Globus pallidus (tissue), 1 donor: ENCODE measurements around the gene SH3PXD2B.

Experiments
- DNase-seq: peaks from one replicate; pipeline ENCODE4 v3.0.0-alpha.2; 2015; ENCODE audit warnings: low spot score

The SH3PXD2B gene

DNA sequence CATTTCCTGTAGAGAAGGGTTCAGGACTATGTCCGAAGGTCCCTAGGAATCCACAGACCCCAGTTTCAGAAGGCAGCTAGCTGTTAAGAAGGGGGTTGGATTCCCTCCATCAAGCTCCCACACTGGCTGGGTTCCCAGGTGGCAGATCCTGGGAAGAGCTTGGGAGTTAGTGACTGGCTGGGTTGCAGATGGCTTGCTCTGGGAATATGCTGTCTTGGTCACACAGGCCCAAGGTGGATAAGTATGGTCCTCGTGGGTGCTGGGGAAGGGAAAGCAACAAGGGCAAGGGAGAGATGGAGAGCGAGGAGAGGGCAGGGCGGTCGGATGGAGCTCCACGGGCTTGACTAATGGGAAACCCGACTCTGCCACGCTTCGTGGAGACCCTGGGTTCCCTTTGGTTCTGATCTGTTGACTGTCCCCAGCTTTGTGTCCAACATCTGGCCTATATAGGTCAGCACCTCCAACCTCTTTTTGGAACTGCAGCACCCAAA is 17.4 kb downstream of the SH3PXD2B start:
- no peak for DNase-seq

- no peak for DNase-seq
Observed at GRCh38 chr5:172436078-172436878, 18.0 kb downstream of the SH3PXD2B start.

DNA sequence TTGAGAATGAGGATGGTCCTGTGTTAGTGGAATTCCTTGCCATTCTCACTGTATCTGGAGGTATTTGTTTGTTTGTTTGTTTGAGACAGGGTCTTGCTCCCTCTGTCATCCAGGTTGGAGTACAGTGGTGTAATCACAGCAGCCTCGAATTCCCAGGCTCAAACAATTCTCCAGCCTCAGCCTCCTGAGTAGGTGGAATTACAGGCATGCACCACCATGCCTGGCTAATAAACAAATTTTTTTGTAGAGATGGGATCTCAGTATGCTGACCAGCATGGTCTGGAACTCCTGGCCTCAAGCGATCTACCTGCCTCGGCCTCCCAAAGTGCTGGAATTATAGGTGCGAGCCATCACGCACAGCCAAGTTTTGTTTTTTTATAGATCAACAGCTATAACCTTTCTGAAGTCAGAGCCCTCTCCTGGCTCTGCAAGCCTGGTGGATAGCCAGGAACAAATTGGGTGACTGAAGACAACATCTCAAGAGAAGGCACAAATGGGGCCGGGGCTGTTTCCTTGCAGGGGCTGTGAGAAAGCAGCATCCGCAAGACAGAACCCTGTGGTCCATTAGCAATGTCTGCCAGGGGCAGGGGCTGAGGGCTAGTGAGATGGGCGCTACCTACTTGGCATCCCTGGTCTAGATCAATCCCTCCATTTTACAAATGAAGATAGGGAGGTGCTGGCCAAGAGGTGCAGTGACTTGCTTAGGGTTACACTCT is 18.8 kb downstream of the SH3PXD2B start:
- DNase-seq: no peak

DNA sequence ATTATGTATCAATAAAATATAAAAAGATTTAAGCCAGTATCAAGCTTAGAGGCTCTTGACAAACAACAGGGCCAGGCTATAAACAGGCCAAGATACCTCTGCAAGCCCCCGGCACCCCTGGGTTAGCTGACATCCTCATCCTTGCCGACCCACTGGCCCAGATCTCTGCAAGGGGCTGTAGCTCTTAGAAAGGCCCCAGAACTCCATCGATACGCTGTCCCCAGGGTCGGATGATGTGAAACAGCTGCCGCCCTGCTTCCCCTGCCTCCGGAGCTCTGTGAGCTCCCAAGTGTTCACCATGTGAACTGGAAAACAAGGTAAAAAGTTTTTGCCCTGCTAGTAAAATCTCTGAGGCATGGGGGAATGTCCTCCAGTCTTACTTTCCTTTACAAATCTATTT is 20.1 kb downstream of the SH3PXD2B start:
- DNase-seq: no peak

DNA sequence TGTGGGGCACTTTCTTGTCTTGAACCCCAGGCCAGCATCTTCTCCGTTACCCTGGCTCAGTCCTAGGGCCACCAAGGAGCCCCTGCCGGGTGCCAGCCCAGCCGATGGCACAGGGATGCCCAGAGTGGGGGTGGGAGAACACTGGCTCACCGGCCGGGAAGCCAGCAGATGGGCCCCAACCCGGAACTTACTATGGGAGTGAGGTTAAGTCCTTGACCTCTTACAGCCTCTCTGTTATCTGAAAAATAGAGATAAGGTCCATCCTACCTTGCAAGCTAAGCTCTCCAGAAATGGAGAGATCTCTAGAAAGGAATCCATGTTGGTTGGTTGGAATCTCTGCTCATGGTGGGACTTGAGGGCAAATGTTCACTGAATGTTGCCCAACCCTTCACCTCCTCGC is 20.8 kb downstream of the SH3PXD2B start:
- DNase-seq: no peak

DNA sequence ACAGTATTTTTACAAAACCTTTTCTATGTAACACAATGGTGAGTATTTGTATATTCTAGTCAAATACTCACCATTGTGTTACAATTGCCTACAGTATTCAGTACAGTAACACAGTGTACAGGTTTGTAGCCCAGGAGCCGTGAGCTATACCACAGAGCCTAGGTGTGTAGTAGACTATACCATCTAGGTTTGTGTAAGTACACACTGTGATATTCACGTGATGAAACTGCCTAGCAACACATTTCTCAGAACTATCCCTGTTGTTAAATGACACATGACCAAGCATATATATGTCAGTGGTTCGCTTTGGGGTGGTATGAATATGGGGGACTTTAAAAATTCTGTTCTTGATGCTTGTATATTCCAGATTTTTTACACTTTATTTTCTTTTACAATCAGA is 21.3 kb downstream of the SH3PXD2B start:
- DNase-seq: no peak

DNA sequence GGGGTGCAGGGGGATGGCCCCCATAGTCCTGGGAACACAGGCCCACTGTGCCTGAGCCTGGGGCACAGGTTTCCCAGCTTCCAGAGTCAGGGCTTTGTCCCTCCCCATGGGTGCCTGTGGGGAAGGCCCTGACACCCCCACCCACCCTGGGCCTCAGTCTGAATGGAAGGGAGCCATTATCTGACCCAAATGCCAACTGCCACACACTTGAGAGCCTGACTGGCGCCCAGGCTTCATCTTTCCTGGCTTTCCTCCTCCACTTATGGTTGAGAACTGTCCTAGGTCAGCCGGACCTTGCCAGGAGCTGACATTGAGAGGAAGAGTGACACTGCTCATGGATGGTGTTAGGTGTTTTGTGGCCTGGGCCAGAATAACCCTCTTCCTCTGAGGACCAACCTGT is 24.0 kb downstream of the SH3PXD2B start:
- DNase-seq: no peak

- no peak for DNase-seq
Observed at GRCh38 chr5:172429201-172429940, 25.0 kb downstream of the SH3PXD2B start.

GRCh38 chr5:172428224-172429166 is 25.8 kb downstream of the SH3PXD2B start:
- DNase-seq: no peak

- no peak for DNase-seq
Observed at GRCh38 chr5:172427202-172427601, 27.1 kb downstream of the SH3PXD2B start.

DNA sequence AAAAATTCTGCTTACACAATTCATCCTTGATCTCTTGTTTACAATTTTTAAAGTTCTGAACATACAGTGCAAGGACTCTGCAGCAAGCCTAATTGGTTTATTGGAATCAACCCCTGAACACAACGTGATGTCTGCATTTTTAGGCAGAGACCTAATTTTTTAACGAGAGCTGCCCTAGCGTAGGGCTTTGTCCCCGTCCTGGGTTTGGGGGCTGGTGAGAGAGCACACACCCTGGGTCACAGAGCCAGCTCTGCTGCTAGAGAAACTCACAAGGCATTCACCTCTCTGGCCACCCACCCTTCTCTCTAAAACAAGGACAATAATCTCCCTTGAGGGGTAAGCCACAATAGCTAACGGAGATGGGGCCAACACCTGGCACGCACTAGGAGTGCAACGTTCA is 28.2 kb downstream of the SH3PXD2B start:
- no peak for DNase-seq

DNA sequence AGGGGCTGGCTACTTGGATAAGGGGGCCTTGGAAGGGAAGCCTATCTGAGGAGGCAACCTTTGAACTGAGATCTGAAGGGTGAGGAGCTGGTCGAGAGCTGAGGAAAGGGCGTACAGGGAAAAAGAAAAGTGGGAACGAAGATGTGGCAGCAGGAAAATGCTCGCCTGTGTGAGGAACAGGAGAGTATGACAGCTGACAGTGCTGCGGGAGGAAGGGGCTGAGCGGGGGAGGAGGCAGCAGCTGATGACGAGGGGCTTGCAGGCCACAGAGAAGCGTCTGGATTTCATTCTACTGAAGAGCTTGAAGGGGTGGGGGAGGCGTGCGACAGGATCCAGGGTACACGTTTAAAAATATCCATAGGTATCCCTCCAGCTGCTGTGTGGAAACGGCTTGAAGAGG is 28.9 kb downstream of the SH3PXD2B start:
- no peak for DNase-seq

GRCh38 chr5:172424808-172425207 is 29.5 kb downstream of the SH3PXD2B start:
- no peak for DNase-seq

GRCh38 chr5:172424111-172424490 is 30.2 kb downstream of the SH3PXD2B start:
- DNase-seq: no peak

DNA sequence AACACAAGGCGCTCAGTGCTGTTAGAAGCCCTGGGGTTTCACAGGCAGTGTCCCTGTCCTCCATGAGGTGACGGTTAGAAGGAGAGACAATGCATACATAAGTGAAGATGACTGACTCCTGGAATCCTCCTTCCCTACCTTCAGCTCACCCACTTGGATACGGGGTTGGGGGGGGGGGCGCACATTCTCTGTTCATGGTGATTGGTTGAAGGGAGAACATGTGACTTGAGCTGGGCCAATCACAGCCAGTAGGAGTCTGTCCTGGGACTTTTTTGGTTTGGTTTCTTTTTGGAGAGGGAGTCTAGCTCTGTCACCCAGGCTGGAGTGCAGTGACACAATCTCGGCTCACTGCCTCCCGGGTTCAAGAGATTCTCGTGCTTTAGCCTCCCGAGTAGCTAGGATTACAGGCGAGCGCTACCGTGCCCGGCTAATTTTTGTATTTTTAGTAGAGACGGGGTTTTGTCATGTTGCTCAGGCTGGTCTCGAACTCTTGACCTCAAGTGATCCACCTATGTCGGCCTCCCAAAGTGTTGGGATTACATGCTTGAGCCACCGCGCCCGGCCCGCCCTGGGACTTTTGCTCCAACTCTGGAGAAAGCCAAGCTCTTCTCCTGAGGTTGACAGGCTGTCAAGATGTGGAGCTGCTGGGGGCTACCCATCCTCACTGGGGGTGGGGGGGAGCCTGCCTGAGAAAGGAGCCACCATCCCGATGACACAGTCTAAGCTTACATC is 30.8 kb downstream of the SH3PXD2B start:
- DNase-seq: no peak

- DNase-seq: no peak
Observed at GRCh38 chr5:172422255-172422654, 32.1 kb downstream of the SH3PXD2B start.

GRCh38 chr5:172421020-172421419 is 33.3 kb downstream of the SH3PXD2B start:
- DNase-seq: no peak

DNA sequence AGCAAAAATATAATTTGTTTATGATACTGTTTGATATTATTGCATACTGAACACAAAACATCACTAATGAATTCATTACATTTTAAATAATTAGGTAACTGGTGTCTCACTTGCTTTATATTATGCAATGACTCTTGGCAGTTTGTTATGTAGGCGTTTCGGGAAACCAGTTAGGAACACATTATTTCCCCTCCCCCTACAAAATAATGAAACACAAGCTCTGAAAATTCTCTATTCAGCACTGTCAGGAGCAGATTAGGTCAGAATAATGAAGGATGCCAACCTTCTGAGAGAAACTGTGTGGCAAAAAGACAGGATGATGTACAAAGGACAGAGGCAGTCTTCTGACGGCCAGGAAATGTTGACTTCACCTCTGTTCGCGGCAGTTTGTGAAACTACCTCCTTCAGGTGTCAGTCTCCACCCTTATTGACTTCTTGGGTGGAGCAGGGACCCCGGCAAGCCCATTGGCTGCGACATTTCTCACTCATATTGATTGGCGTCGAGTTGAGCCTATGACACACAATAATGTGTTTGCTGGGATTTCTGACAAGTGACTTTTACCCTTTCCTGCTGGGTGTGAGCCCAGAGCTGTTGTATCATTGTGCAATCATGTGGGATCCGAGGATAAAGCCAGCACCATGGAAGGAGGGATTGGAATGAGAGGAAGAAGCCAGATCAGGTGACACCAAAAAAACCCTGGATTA is 33.9 kb downstream of the SH3PXD2B start:
- DNase-seq: peak; percentile 92

DNA sequence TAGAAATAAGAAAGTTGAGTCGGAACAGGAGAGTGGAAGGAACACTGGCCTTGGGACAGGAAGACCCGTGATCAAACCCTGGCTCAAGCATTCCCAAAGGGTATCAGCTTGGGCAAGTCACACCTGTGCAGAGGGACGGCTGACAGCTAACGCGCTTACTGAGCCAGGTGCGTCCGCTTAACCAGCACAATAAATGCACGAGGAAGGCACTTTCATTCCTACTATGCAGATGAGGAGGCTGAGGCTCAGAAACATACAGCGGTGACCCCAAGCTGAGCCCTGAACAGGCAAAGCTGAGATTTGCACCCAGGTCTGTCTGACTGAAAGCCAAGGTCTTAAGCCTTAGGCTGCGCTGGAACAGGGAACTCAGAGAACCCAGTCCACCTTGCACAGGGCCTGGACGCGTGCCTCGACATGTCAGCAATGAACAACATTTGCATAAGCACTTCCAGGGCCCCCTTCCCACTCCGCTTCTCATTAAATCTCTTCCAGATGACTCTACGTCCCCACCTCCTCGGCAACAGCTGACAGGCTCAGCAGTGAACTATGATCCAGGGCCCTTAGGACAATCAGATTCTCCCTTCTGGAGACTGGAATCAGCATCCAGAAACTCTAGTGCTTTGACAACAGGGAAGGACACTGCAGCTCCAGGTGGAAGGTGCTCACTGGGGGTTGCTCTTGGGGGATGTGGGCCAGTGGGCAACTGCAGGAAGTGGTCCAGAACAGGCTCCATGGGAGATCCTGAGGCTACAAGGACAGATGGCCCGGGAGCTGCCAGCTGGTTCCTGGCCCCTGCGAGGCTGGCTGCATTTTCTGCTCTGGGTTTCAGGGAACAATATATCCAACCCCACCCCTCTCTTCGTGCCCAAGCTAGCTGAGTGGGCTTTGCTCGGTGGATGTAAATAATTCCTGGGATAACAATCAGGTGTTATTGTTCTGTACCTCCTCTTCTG is 35.2 kb downstream of the SH3PXD2B start:
- no peak for DNase-seq
